ENCODE results near the gene RHOU. TPM values are rescaled to one million over a fixed set of nuclear protein-coding genes. Genes with fewer than 3 reads are reported as not detected.

RHOU gene
- total and polyA plus RNA-seq, 2 experiments from 2014 or later, result 1.8 to 1.9 TPM

GRCh38 chr1:228793032-228793431, 57.8 kb downstream of the RHOU start:
- in situ Hi-C loops (cut with MboI), result no loop called here
- no peaks in the 10 kb centered on the region for H3K9me3 ChIP-seq (ENCODE audit: low read depth)
- no peak overlapping the region for H3K4me3 ChIP-seq
- no peak for DNase-seq
- no peaks in the 10 kb centered on the region for H3F3A ChIP-seq (ENCODE audit: insufficient read depth)
- no peak for TF ChIP-seq EZH2 (IDR thresholded peaks at IDR 0.05; ENCODE audit: insufficient read depth, poor library complexity, severe bottlenecking)
- TF ChIP-seq EZH2phosphoT487 (IDR thresholded peaks at IDR 0.05; ENCODE audit: insufficient read depth, low read depth), result no peak
- H3K27me3 ChIP-seq (replicated peaks; ENCODE audit: insufficient read depth), result peaks cover 22% of the 10 kb centered on the region
- H3K36me3 ChIP-seq (ENCODE audit: low read depth), result no peaks in the 10 kb centered on the region
- no peak overlapping the region for H3K4me2 ChIP-seq (ENCODE audit: unreplicated experiment)
- WGBS, 2 experiments (ENCODE audit: low coverage in 1 of 2, low lambda C conversion rate in 2 of 2, missing lambda C conversion rate in 2 of 2), result 45 to 52% methylated on average over 2 of the region's 2 CpGs
- H3K9me2 ChIP-seq (ENCODE audit: insufficient read depth), result no peaks in the 10 kb centered on the region
- no peaks in the 10 kb centered on the region for H3K79me2 ChIP-seq (ENCODE audit: insufficient read depth)
- no peaks in the 10 kb centered on the region for H3K4me1 ChIP-seq (ENCODE audit: insufficient read depth)
- H4K20me1 ChIP-seq (ENCODE audit: insufficient read depth), result no peaks in the 10 kb centered on the region
- H2AFZ ChIP-seq, result no peak overlapping the region
- H3K27ac ChIP-seq, result no peak overlapping the region
- H3K9ac ChIP-seq, result no peak overlapping the region

- H3K4me3 ChIP-seq, result no peak overlapping the region
- in situ Hi-C loops (cut with MboI), result no loop called here
- H3K79me2 ChIP-seq (ENCODE audit: insufficient read depth), result no peaks in the 10 kb centered on the region
- H4K20me1 ChIP-seq (ENCODE audit: insufficient read depth), result no peaks in the 10 kb centered on the region
- peak; percentile 20 for DNase-seq
- H3K4me1 ChIP-seq (ENCODE audit: insufficient read depth), result no peaks in the 10 kb centered on the region
- H3K9me3 ChIP-seq (ENCODE audit: low read depth), result no peaks in the 10 kb centered on the region
- no peaks in the 10 kb centered on the region for H3K36me3 ChIP-seq (ENCODE audit: low read depth)
- no peaks in the 10 kb centered on the region for H3K9me2 ChIP-seq (ENCODE audit: insufficient read depth)
- no peak overlapping the region for H3K4me2 ChIP-seq (ENCODE audit: unreplicated experiment)
- no peak for TF ChIP-seq EZH2phosphoT487 (IDR thresholded peaks at IDR 0.05; ENCODE audit: insufficient read depth, low read depth)
- TF ChIP-seq EZH2 (IDR thresholded peaks at IDR 0.05; ENCODE audit: insufficient read depth, poor library complexity, severe bottlenecking), result no peak
- no peaks in the 10 kb centered on the region for H3F3A ChIP-seq (ENCODE audit: insufficient read depth)
- no peak overlapping the region for H3K9ac ChIP-seq
- H2AFZ ChIP-seq, result no peak overlapping the region
- no peak overlapping the region for H3K27ac ChIP-seq
- peaks cover 22% of the 10 kb centered on the region for H3K27me3 ChIP-seq (replicated peaks; ENCODE audit: insufficient read depth)
- WGBS, 2 experiments (ENCODE audit: low coverage in 1 of 2, low lambda C conversion rate in 2 of 2, missing lambda C conversion rate in 2 of 2), result 50 to 80% methylated on average over 1 of the region's 1 CpG
Observed at GRCh38 chr1:228794173-228794572, 58.9 kb downstream of the RHOU start.

- Histone ChIP-seq H3K9me2 (ENCODE audit: insufficient read depth) (no peaks in the 10 kb centered on the region), H4K20me1 (ENCODE audit: insufficient read depth) (no peaks in the 10 kb centered on the region), H3K9ac (no peak overlapping the region), H3K4me1 (ENCODE audit: insufficient read depth) (no peaks in the 10 kb centered on the region), H3K9me3 (ENCODE audit: low read depth) (no peaks in the 10 kb centered on the region), H3K4me2 (ENCODE audit: unreplicated experiment) (no peak overlapping the region), H3K27me3 (replicated peaks; ENCODE audit: insufficient read depth) (peaks cover 28% of the 10 kb centered on the region), H2AFZ (no peak overlapping the region), H3K36me3 (ENCODE audit: low read depth) (no peaks in the 10 kb centered on the region), H3K4me3 (no peak overlapping the region), H3K27ac (no peak overlapping the region), H3F3A (ENCODE audit: insufficient read depth) (no peaks in the 10 kb centered on the region), H3K79me2 (ENCODE audit: insufficient read depth) (no peaks in the 10 kb centered on the region)
- DNase-seq, result no peak
- in situ Hi-C loops (cut with MboI), result no loop called here
- TF ChIP-seq EZH2phosphoT487 (IDR thresholded peaks at IDR 0.05; ENCODE audit: insufficient read depth, low read depth) (no peak), EZH2 (IDR thresholded peaks at IDR 0.05; ENCODE audit: insufficient read depth, poor library complexity, severe bottlenecking) (no peak)
- WGBS, 2 experiments (ENCODE audit: low coverage in 1 of 2, low lambda C conversion rate in 2 of 2, missing lambda C conversion rate in 2 of 2), result 79 to 83% methylated on average over 5 of the region's 5 CpGs
Observed at GRCh38 chr1:228794810-228795209, 59.5 kb downstream of the RHOU start.

- no peak overlapping the region for H3K4me3 ChIP-seq
- no peaks in the 10 kb centered on the region for H3K79me2 ChIP-seq (ENCODE audit: insufficient read depth)
- TF ChIP-seq EZH2phosphoT487 (IDR thresholded peaks at IDR 0.05; ENCODE audit: insufficient read depth, low read depth) (no peak), EZH2 (IDR thresholded peaks at IDR 0.05; ENCODE audit: insufficient read depth, poor library complexity, severe bottlenecking) (no peak)
- H3K9me3 ChIP-seq (ENCODE audit: low read depth), result no peaks in the 10 kb centered on the region
- 19 to 22% methylated on average over 4 of the region's 4 CpGs for WGBS, 2 experiments (ENCODE audit: low coverage in 1 of 2, low lambda C conversion rate in 2 of 2, missing lambda C conversion rate in 2 of 2)
- no peak overlapping the region for H2AFZ ChIP-seq
- no peak overlapping the region for H3K9ac ChIP-seq
- H3K4me1 ChIP-seq (ENCODE audit: insufficient read depth), result no peaks in the 10 kb centered on the region
- peak; percentile 42 for DNase-seq
- no peak overlapping the region for H3K4me2 ChIP-seq (ENCODE audit: unreplicated experiment)
- H3K36me3 ChIP-seq (ENCODE audit: low read depth), result no peaks in the 10 kb centered on the region
- H3K27me3 ChIP-seq (replicated peaks; ENCODE audit: insufficient read depth), result peaks cover 35% of the 10 kb centered on the region
- H3K9me2 ChIP-seq (ENCODE audit: insufficient read depth), result no peaks in the 10 kb centered on the region
- H3F3A ChIP-seq (ENCODE audit: insufficient read depth), result no peaks in the 10 kb centered on the region
- in situ Hi-C loops (cut with MboI), result no loop called here
- H4K20me1 ChIP-seq (ENCODE audit: insufficient read depth), result no peaks in the 10 kb centered on the region
- H3K27ac ChIP-seq, result no peak overlapping the region
Observed at GRCh38 chr1:228795596-228795995, 60.3 kb downstream of the RHOU start.

Other genes starting within 250 kb of the RHOU start
- gene RNF187, start 248.1 kb upstream of the RHOU start, total RNA-seq (2014; rRNA removed; shearing (Covaris generic)), result 81.9 and 92.8 TPM in 2 replicates
- 38.8 and 79.4 TPM in 2 replicates for gene RNF187, start 248.1 kb upstream of the RHOU start, polyA plus RNA-seq (2016; fragmentation: Nextera tagmentation; extraction: Ambion mirVana)